Kidney epithelial cell (primary cell): Measurements from ENCODE around the gene NR5A2. TPM values are rescaled to one million over a fixed set of nuclear protein-coding genes. Genes with fewer than 3 reads are reported as not detected.

Experiments
- DNase-seq: peaks from one replicate; pipeline ENCODE4 v3.0.0-alpha.2; 2010; ENCODE audit warnings: low read depth
- H3K27me3 ChIP-seq: 2 replicates; pipeline ENCODE4 v1.6.0; 2011; ENCODE audit warnings: low read length; ENCODE audit not compliant: control insufficient read depth, insufficient read depth
- H3K36me3 ChIP-seq: 2 replicates; pipeline ENCODE4 v1.5.1; 2011; ENCODE audit warnings: low read length; ENCODE audit not compliant: control insufficient read depth, insufficient read depth
- H3K4me3 ChIP-seq: 2 replicates; pipeline ENCODE4 v1.5.1; 2011; ENCODE audit warnings: low read depth, mild to moderate bottlenecking, control low read depth, low read length
- CTCF ChIP-seq: IDR thresholded peaks from 2 replicates; pipeline ENCODE4 v1.5.1; 2011; ENCODE audit warnings: mild to moderate bottlenecking, moderate library complexity, low read length, control low read depth, inconsistent platforms; ENCODE audit not compliant: insufficient read depth, poor library complexity, severe bottlenecking
- total RNA-seq: library from RNA; depleted of rRNA; stranded (reverse); fragments of >200 nt; gene quantifications from 2 replicates; pipeline ENCODE4 v1.2.3, GENCODE V29; 2015

The NR5A2 gene
- total RNA-seq, 1 donor from 2014 or later, result not detected

- Histone ChIP-seq H3K4me3 (no peak overlapping the region), H3K36me3 (no peaks in the 10 kb centered on the region), H3K27me3 (no peaks in the 10 kb centered on the region)
- TF ChIP-seq CTCF, result no peak
- DNase-seq, result no peak
Measured at GRCh38 chr1:200154069-200154767, 126.7 kb downstream of the NR5A2 start.

GRCh38 chr1:200157715-200158114, 130.2 kb downstream of the NR5A2 start:
- TF ChIP-seq CTCF, result no peak
- Histone ChIP-seq H3K27me3 (no peaks in the 10 kb centered on the region), H3K36me3 (no peaks in the 10 kb centered on the region), H3K4me3 (no peak overlapping the region)
- no peak for DNase-seq

GRCh38 chr1:200161801-200162200, 134.3 kb downstream of the NR5A2 start:
- H3K36me3 ChIP-seq, result no peaks in the 10 kb centered on the region
- TF ChIP-seq CTCF, result no peak
- DNase-seq, result no peak
- no peaks in the 10 kb centered on the region for H3K27me3 ChIP-seq
- no peak overlapping the region for H3K4me3 ChIP-seq

GRCh38 chr1:200162258-200162657, 134.7 kb downstream of the NR5A2 start:
- no peak for TF ChIP-seq CTCF
- no peaks in the 10 kb centered on the region for H3K36me3 ChIP-seq
- no peak overlapping the region for H3K4me3 ChIP-seq
- H3K27me3 ChIP-seq, result no peaks in the 10 kb centered on the region
- DNase-seq, result no peak

- no peak for DNase-seq
- no peaks in the 10 kb centered on the region for H3K27me3 ChIP-seq
- no peaks in the 10 kb centered on the region for H3K36me3 ChIP-seq
- TF ChIP-seq CTCF, result no peak
- H3K4me3 ChIP-seq, result no peak overlapping the region
Measured at GRCh38 chr1:200162877-200163276, 135.4 kb downstream of the NR5A2 start.

- Histone ChIP-seq H3K4me3 (no peak overlapping the region), H3K36me3 (no peaks in the 10 kb centered on the region), H3K27me3 (no peaks in the 10 kb centered on the region)
- TF ChIP-seq CTCF, result no peak
- no peak for DNase-seq
Measured at GRCh38 chr1:200163911-200164310, 136.4 kb downstream of the NR5A2 start.
